ENCODE measurements around the gene TTC7B.

Gene TTC7B

DNA sequence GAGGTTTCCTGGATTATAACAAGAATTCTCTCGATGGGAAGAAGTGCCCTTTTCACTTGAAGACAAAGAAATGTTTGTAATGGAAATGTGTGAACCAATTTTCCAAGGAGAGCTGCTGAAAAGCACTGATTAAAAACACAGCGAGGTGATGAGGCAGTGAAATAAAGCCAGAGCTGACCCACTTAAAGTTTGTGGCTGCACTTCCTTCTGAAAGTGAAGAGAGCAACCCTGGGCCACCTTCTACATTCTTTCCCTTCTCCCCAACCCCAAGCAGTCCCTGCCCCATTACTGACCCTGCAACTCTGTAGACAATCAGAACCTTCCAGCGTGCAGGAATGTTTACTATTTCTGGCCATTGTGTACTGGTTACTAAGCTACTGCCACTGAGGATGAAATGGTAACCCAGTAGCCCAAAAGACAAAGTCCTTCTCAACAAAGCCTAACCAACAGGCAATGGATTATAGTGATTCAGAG is 173.9 kb downstream of the TTC7B start:
- no peak for DNase-seq

DNA sequence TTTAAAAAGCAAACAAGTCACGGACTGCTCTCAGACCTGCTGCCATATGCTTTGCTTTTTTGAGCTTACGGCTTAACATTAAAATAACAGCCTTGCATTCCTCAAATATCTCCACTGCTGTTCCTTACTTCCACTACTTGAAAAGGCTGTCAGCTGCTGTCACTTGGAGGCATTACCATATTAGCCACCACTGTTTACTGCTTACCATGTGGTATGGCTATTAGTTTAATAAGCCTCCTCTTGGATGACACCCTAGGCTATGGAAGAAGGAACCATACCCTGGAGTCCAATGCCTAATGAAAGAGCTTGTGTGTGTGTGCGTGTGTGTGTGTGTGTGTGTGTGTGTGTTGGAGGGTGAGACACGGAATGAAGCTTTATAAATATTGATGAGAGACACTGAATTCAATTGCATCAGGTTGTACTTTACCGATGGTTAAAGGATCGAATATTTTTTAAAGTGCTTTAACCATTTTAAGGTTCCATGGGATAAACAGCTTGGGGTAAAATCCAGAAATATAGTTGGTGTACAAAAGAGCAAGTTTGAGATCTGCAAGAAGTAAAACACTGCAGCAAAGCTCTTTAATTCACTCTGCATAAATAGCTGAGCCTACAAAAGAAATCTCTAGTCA is 174.5 kb downstream of the TTC7B start:
- no peak for DNase-seq

DNA sequence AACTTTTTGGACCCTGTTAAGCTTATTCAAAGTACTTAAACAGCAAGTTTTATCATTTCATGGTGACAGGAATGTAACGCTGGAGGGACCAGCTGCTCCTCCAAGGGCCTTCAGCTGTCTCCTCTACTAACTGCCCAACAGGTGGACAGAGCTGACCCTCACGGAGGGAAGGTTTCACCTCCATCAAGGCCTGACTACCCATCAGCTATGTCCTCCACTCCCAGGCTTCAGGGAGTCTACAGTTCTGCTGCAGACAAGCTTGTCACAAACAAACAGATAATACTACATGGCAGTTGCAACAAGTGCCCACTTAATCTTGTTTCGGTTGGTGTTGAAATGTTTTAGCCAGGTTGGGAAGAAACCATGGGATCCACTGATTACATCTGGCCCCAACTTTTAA is 175.1 kb downstream of the TTC7B start:
- DNase-seq: no peak

DNA sequence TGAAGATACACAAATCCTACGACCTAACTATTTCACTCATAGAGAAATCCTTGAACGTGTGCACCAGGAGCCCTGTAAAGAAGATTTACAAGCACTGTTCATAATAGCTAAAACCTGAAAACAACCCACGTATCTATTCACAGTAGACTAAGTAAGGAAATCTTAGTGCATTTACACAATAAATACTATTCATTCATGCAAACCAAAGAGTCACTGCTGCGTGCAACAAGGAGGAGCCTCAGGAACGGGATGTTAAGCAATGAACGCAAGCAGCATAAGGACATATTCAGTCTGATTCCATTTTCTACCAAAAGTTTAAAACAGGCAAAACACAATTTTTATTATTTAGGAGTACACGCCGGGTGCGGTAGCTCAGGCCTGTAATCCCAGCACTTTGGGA is 176.6 kb downstream of the TTC7B start:
- no peak for DNase-seq

DNA sequence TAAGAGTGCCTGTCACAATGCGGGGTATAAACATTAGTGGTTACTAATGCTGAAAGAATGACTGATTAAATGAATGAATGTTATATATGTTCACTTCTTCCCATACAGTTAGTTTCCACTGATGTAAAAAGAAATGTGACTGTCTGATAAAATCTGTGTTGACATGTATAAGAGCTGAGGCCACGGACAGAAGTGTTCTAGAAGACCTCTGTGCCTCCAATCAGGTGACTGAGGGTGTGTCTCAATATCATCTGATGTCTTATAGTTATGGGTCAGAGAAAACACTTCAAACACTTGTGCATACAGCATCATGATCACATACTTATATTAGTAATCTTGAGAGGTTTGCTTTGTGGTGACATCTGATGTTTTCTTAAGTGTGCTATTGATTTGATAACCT is 183.4 kb downstream of the TTC7B start:
- DNase-seq: peak; percentile 48

DNA sequence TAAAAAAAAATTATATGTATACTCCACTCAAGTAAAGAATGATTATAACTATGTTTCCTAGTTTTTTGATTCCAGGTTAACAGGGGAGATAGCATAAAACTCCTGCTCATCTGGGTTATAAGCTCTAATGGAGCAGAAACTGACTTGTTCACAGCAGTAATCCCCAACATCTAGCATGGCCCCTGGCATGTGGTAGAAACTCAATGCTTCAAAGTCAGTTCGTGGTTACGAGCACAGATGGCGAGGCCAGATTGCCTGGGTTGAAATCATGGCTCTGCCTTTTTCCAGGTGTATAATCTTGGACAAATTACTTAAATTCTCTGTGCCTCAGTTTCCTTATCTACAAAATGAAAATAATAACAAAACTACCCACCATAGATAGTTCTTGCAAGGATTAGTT is 183.8 kb downstream of the TTC7B start:
- DNase-seq: peak; percentile 64

DNA sequence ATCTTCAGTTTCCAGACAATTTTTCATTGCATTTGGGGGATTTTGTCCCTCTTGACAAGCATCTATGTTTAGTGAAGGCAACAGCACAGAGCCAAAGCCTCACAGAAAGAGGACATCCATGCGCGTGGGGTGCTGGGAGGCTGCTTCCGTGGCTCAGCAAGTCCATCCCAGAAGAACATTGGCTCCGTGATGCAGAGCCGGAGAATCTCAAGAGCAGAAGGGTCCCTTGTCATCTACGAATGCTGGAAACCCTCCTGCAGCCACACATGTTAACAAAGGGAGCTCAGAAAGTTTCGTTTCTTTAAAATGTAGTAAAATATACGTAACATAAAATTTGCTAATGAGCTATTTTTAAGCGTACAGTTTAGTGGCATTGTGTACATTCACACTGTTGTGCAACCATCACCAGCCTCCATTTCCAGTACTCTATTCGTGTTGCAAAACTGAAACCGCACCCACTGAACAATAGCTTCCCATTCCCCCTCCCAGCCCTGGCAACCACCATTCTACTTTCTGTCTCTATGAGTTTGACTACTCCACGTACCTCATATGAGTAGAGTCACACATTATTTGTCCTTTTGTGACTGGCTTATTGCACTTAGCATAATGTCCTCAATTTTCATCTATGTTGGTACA is 185.9 kb downstream of the TTC7B start:
- DNase-seq: peak; percentile 64

DNA sequence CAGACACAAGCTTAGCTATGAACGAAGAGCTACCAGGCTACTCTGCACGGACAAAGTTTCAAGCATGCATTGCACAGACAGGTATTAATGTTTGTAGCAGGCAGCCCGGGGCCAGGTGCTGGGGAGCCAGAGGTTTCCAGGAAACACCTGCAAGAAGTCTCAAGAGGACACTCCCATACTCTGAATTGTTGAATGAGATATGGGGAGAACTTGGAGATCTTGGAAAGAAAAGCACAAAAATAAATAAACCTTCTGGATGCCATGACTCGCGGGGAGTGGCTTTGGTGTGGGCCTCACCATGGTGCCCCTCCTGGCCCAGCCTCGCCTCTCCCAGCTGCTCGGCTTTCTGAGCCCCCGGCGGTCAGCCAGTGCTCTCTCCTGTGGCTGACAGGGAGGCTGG is 186.8 kb downstream of the TTC7B start:
- DNase-seq: no peak

DNA sequence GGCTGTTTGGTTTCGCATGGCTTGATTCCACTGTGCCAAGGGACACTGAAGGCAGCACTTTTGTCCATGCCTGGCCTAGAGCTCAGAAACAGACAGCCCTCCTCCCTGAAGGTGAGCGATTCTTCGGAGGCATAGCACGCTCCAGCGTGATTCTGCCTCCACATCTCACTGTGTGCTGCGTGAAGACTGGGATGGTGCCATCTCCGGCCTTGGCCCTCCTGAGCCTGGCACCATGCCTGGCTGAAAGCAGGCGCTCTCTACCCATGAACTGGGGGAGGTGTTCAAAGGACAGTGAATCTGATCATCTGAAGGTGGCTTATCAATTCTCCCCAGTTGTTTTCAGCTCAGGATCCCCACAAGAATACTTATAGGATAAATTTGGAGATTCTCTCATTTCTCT is 187.4 kb downstream of the TTC7B start:
- no peak for DNase-seq

DNA sequence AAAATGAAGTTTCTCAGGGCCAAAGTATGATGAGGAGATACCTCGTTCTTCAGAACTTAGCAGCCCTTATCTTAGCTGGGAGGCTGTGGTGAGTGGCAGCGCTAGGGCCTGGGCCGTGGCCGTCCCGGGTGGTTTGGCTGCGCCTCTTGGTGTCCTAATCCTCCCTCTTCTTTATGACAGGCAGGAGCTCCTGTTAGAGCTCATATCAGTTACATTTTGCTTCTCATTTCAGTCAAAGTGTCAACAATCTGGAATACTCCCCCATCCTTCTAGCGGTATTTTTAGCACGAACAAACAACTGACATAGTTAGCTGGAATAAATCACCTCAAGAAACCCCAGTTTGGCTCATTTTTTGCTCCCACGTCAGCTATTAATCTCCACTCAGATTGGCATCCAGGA is 188.8 kb downstream of the TTC7B start:
- peak; percentile 48 for DNase-seq

DNA sequence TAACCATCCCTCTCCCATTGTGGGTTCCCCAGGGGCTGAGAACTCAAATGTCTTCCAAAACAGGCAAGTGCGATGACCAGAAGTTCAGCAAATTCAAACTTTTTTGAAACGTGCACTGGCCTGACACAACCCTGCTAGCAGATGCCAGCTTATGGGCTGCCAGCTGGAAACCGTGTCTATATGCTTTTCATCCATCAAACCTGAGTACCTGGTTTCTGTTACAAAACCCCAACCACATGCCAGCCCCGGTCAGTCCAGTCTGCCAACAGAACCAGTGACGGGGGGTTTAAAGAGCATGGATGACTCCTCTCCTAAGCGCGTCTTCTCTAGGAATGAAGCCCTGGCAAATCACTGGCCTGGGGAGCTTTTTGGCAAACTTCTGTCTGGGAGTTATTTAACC is 189.7 kb downstream of the TTC7B start:
- DNase-seq: no peak

DNA sequence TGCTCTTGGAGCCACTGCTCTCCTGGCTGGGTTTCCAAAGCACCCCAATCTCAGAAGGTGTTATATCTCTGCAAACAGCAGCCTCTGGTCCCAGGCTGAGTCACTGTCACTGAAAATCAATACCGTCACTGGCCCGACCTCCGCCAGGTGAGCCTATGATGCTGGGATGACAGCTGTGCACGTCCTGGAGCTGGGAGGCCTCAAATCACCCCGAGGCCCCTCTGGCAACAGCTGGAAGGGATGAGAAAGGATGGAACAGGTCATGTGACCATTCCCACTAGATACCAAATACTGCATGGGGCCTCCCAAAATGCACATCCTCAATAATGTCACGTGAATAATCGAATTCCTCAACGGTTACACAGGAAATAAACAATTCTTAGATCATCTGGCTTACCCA is 190.8 kb downstream of the TTC7B start:
- DNase-seq: no peak

DNA sequence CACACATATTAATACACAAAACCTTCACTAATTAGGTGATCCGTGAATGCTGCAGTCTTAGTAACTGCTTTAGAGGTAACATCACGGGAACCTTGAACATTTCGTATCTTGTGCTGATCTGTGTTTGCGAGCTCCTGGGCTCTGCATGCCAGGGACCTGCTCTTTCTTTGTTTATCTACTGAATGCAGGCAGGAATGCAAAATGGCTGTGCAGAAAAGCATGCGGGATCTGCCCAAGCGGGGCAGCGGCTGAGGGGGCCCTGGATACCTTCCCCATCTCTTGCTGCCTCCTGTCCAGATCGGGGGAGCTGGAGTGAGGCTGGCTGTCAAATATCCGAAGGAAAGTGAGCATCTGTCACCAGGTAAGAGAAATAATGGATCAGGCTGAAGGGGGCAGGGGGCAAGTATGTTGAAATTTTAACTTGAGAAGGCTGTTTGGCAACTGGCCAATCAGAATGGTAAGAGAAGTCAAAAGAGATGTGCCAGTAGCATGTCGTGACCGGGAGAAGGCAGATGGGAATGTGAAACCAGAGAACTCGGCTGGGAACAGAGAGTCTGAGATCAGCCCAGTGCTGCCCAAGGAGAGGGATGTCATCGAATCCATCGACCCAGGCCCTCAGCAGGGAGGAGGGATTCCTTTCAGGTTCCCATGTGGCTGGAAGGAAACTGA is 191.4 kb downstream of the TTC7B start:
- DNase-seq: no peak

DNA sequence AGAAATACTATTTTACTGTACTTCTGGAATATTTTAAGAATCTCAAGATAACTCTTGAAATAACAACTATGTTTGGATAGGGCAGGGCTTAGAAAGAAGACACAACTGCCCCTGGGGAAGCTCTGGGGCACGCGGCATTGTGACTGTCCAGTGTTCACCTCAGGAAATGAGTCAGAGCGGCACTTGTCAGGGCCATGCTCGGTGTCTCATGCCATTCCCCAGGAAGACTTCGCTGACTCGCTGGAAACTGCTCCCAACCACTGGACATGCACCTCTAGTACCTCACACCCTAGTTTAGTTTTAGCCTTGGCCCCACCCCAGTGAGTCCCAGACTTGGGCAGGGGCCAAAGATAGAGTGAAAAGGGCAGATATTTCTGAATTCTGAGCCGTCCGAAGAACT is 192.0 kb downstream of the TTC7B start:
- DNase-seq: no peak

DNA sequence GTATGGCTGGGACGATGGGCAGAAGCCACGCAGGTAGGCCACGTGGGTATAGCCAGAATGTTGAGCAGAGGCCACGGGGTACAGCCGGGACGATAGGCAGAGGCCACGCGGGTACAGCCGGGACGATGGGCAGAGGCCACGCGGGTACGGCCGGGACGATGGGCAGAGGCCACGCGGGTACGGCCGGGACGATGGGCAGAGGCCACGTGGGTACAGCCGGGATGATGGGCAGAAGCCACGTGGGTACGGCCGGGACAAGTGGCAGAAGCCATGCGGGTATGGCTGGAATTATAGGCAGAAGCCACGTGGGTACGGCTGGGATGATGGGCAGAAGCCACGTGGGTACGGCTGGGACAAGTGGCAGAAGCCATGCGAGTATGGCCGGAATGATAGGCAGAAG is 195.0 kb downstream of the TTC7B start:
- DNase-seq: no peak

DNA sequence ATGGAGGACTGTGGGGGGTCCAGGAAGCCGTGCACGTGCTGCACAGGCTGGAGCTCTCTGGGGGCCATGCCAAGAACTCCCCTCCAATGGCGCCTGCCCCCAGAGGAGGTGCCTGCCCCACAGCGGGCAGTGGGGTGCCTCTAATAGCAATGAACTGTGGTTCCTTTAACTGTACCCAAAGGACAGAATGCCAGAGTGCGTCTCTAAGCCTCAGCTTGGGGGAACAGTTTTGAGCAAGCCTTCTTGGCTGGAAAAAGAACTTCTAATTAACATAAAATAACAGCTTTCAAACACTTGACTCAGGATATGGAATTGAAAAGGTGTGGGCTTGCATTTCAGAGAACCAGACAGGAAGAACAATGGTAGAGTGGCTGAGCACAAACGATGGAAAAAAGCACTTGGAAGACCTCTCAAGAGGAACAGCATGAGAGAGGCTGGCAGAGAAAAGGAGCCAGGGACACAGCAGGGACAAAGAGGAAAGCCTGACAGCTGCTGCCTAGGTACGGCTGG is 195.6 kb downstream of the TTC7B start:
- DNase-seq: no peak

DNA sequence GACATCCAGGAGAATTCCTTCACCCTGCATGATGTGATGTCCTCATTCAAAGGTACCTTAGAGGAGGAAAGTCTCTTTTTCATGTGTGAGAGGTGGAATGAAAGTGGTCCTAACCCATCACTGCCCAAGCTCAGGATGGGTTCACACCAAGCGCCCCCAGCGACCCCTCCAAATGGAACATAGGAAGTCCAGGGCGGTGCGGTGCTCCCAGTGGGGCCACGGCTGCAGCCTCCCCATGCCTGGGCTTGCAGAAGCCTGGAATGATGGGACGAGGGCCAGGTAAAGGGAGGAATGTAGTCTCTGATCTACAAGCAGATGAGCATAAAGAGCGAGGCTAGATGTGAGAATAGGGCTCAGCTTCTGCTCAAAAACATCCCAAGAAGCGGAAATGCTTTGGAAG is 196.3 kb downstream of the TTC7B start:
- no peak for DNase-seq

DNA sequence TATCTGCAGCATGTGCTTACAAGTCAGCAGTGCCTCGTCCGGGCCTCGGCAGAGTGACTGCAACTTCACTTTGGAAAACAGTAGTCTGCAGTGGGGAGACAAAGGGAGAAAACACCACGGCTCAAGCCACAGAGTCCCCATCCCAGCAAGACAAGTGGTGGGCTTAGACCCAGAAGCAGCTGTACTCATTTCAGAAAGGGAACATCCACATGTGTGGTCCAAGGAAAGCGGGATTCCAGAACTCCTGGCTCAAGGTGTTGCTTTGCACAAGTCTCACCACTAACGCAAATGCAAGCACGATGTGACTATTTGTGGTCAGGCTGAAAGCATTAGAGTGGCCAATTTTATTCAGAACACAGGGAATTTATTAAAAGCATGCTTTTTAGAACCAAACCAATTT is 198.3 kb downstream of the TTC7B start:
- DNase-seq: no peak

DNA sequence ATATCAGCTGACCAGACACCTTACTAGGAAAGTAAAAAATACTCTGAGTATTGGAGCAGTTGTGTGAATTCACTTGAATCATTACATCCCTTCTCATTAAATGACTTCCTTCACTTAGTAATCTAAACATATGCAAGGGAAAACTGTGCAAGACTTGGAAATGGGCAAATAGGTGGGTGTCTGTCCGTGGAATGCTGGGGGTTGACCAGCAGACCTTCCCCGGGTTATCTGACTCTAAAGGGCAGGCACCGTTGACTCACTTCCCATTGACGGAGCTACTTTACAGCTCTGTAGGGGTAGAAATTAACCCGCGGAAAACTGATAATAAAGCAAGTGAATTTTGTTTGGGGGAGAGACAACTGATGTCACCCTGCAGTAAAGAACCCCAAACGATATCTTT is 199.3 kb downstream of the TTC7B start:
- DNase-seq: no peak

DNA sequence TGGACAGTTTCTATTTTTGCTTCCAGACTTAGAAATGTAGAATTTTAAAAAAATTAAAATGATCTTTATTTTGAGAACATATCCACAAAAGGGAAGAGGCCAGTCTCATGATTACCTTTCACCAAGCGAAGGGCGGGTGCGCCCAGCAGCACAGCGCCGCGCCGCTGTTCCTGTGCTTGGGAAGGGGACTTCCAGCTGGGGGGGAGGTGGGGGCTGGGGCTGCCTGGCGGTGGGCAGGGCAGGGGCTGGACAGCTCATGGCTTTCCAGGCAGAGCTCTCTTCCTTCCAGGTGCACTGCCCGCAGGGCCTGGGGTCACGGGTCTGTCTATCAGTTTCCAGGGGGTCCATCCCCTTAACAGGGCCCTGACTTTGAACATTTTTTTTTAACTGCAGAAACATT is 199.9 kb downstream of the TTC7B start:
- no peak for DNase-seq

DNA sequence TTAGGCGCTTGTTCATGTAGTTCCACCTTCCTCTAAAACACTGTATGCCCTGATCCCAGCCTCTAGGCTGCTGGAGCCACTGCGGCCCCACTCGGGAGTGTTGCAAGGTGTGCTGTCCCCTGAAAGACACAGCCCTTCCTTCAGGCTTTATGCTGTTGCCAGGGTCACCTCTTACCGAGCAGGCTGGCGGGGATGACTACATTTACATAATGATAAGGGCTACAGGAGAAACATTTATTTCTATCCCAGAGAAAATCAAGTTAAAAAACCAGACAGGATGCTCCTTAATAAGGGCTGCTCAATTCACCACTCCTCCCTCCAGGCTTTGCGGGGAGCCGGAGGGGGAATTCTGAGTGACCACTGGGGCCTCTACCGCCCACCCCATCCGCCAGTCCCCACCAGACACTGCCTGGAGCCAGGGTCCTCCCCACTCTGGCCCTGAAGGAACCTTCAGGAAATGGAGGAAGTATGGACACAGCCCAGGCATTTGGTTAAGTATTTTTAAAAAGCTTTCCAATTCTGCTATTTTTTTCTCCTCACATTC is 200.6 kb downstream of the TTC7B start:
- no peak for DNase-seq

DNA sequence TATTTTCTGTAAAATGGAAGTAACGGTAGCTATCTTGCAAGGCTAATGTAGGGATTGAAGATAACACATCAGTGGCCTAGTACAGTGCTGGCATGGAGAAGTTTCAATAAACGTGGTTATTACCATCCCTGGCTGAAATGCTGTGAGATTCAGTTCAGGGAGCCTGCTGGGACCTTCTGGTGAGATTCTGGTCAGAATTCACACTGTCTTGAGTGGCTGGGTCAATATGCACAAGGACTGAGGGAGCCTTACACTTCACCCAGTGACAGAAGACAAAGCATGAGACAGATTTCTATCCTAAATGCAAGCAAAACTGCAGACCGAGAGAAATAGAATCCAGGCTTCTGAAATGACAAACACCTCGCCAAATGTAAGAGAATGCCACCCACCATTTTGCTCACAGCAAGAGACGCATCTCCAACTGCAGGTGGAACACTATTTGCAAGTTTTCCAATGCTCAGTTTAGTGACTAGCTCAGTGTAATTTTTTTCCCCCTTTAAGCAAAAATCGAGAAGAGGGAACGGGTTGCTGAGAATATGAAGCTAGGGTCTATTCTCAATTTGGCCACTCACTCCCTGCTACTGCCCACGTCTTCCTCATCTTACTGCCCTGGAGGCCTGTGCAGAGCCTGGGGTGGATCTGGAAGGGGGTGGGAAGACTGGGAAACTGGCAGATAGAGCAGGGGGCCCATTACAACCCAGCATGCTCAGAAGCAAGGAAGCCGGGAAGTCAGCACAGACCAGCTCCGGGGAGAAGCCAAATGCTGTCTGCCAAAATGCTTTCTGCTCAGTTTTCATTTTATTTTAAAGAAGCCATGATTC is 201.3 kb downstream of the TTC7B start:
- no peak for DNase-seq

DNA sequence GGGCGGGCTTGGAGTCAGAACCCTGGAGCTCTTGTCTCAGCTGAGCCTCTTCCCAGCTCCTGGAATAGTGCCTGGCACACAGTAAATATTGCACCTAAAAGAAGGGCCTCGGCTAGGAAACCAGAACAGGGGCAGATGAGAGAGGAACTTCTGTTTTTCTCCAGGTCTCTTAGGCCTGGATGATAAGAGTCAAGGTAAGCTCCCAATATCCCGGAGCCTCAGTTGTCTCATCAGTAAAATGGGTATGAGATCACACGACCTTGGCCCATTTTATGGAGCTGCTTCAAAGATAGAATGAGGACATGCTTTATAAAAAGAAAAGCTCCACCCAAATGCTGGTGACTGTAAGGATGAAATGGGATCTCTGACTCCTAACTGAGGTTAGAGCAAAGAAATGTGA is 202.2 kb downstream of the TTC7B start:
- no peak for DNase-seq
